Esophagus muscularis mucosa (tissue), 4 donors: ENCODE data around the gene LCN9. TPM values are rescaled to one million over a fixed set of nuclear protein-coding genes. Genes with fewer than 3 reads are reported as not detected.
"Not testable (repeated sequence)": the region's sequence is repeated elsewhere in the genome, so short reads cannot be mapped to it uniquely, and the experiment has no call there.

ENCODE experiments used
- DNase-seq: peaks from one replicate; pipeline ENCODE4 v3.0.0-alpha.2; 2017; ENCODE audit errors: extremely low spot score
- H3K27ac ChIP-seq, 4 donors: fragments of 200-600 bp; sonication (generic); replicated peaks in 1 of 4; 1 replicate in 3 of 4; 2 replicates in 1 of 4; pipeline ENCODE4 v1.5.1; 2016 to 2019; ENCODE audit warnings: mild to moderate bottlenecking in 1 of 4
- H3K27me3 ChIP-seq, 4 donors: fragments of 200-600 bp; sonication (generic); one replicate each; pipeline versions ENCODE4 v1.5.1 to v1.6.0; 2016 to 2019
- H3K36me3 ChIP-seq, 4 donors: fragments of 200-600 bp; sonication (generic); one replicate each; pipeline ENCODE4 v1.5.1; 2016 to 2019
- H3K4me1 ChIP-seq, 4 donors: fragments of 200-600 bp; sonication (generic); one replicate each; pipeline ENCODE4 v1.5.1; 2016 to 2019
- H3K4me3 ChIP-seq, 4 donors: fragments of 200-600 bp; sonication (generic); 1 replicate in 2 of 4; 2 replicates in 2 of 4; pipeline ENCODE4 v1.5.1; 2016 to 2019; ENCODE audit warnings: mild to moderate bottlenecking in 4 of 4, moderate library complexity in 1 of 4
- H3K9me3 ChIP-seq, 4 donors: fragments of 200-600 bp; sonication (generic); 1 replicate in 3 of 4; 2 replicates in 1 of 4; pipeline ENCODE4 v1.5.1; 2016 to 2019
- EP300 ChIP-seq: sonication (generic); formaldehyde crosslinking; IDR thresholded peaks from one replicate; pipeline ENCODE4 v1.6.1; 2017; ENCODE audit warnings: antibody characterized with exemption
- POLR2A ChIP-seq: fragments of 450-650 bp; IDR thresholded peaks from one replicate; pipeline ENCODE4 v1.6.1; 2017; ENCODE audit warnings: antibody characterized with exemption, moderate library complexity, mild to moderate bottlenecking, low read depth
- POLR2AphosphoS5 ChIP-seq, 2 donors: sonication (generic); formaldehyde crosslinking; IDR thresholded peaks; one replicate each; pipeline ENCODE4 v1.6.1; 2017; ENCODE audit warnings: antibody characterized with exemption in 2 of 2
- WGBS: methylation state at CpG from one replicate; pipeline ENCODE4 v1.1.5; 2018; 5-methylcytosine and 5-hydroxymethylcytosine counted together
- intact Hi-C: fragments of 100-400 bp; cut with DNase I; formaldehyde crosslinking; loops from one replicate; pipeline ENCODE4 v1.15.1; 2023
- total RNA-seq, 4 donors: library from RNA; depleted of rRNA; stranded (reverse); fragments of >200 nt; gene quantifications; one replicate each; pipeline versions ENCODE4 v1.1.0 to v1.2.1, GENCODE V29; 2016
- TF ChIP-seq, protein P1 (sequence below), 3 experiments: fragments of 200-600 bp in 2 of 3; fragments of 450-650 bp in 1 of 3; sonication (generic) in 2 of 3; IDR thresholded peaks; one replicate each; pipeline ENCODE4 v1.5.1; 2017 to 2019; ENCODE audit warnings: antibody characterized with exemption in 3 of 3, mild to moderate bottlenecking in 2 of 3, moderate library complexity in 1 of 3

The LCN9 gene
- total RNA-seq, 4 donors from 2014 or later: not detected

DNA sequence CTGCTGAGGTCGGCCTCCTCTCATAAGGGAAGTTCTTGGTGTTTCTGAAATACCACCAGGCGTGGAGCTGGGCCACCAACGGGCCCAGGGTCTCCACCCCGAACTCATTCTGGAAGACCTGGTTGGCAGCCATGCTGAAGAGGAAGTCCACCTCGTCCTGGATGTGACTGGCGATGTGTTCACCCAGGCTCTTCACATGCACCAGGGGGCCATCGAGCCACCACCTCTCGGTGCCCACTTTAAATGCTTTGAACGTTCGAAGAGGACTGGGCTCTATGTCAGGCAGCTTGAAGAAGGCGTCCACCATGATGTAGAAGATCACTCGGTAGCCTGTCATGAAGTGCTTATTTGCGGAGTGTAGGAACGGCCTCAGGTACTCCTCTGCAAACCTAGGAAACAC lies 38.8 kb upstream of the LCN9 start:
- Histone ChIP-seq H3K9me3 (peaks cover 0 to 31% (median 19%) of the 10 kb centered on the region in 4 donors), H3K4me1 (no peaks in the 10 kb centered on the region), H3K27me3 (peaks cover 0 to 29% (median 0%) of the 10 kb centered on the region in 4 donors), H3K27ac (no peak overlapping the region), H3K36me3 (no peaks in the 10 kb centered on the region), H3K4me3 (no peak overlapping the region)
- no peak for TF ChIP-seq EP300
- TF ChIP-seq, protein P1, sequence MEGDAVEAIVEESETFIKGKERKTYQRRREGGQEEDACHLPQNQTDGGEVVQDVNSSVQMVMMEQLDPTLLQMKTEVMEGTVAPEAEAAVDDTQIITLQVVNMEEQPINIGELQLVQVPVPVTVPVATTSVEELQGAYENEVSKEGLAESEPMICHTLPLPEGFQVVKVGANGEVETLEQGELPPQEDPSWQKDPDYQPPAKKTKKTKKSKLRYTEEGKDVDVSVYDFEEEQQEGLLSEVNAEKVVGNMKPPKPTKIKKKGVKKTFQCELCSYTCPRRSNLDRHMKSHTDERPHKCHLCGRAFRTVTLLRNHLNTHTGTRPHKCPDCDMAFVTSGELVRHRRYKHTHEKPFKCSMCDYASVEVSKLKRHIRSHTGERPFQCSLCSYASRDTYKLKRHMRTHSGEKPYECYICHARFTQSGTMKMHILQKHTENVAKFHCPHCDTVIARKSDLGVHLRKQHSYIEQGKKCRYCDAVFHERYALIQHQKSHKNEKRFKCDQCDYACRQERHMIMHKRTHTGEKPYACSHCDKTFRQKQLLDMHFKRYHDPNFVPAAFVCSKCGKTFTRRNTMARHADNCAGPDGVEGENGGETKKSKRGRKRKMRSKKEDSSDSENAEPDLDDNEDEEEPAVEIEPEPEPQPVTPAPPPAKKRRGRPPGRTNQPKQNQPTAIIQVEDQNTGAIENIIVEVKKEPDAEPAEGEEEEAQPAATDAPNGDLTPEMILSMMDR (IDR thresholded peaks at IDR 0.05): no peak
- no peak for TF ChIP-seq POLR2AphosphoS5 (IDR thresholded peaks at IDR 0.05)
- no peak for TF ChIP-seq POLR2A
- intact Hi-C loops: no loop called here
- WGBS: 90% methylated on average over 14 of the region's 14 CpGs
- DNase-seq: peak; percentile 75

DNA sequence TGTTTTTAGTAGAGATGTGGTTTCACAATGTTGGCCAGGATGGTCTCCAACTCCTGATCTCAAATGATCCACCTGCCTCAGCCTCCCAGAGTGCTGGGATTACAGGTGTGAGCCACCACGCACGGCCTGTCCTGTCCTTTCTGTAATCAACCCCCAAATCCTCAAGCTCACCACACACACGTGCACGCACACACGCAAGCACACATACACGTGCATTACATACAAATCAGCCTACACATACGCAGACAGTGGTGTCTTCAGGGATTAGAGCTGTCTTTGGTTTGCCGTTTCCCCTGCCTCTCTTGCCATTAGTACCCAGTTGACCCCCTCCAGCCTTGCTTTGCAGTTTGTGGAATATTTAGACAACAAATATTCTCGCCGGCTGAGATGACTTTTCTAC lies 30.3 kb upstream of the LCN9 start:
- intact Hi-C loops: no loop called here
- WGBS: 87% methylated on average over 10 of the region's 10 CpGs

DNA sequence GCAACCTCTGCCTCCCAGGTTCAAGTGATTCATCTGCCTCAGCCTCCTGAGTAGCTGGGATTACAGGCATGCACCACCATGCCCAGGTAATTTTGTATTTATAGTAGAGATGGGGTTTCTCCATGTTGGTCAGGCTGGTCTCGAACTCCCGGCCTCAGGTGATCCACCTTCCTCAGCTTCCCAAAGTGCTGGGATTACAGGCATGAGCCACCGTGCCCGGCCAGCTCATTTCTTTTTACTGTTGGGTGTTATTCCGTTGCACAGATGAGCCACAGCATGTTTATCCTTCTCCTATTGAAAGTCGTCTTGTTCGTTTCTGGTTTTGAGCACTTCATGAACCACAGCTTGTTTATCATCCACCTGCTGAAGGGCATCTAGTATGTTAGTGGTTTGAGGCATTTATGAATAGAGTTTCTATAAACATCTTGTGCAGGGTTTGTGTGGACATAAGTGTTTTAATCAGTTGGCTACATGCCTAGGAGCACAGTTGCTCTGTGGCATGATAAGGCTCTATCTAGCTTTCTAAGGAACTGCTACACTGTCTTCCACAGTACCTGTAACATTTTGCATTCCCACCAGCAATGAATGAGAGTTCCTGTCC lies 26.1 kb upstream of the LCN9 start:
- DNase-seq: peak; percentile 86
- H3K36me3 ChIP-seq, H3K9me3 ChIP-seq, H3K4me3 ChIP-seq, intact Hi-C loops, H3K27ac ChIP-seq, H3K4me1 ChIP-seq: not testable (repeated sequence)
- WGBS: 89% methylated on average over 7 of the region's 7 CpGs
- H3K27me3 ChIP-seq: peaks cover 0 to 76% (median 0%) of the 10 kb centered on the region in 4 donors

More for the DNA sequence above, 30.3 kb upstream of the LCN9 start:
- peak; percentile 91 for DNase-seq
- H3K36me3 ChIP-seq: no peaks in the 10 kb centered on the region
- H3K27me3 ChIP-seq: peaks cover 0 to 59% (median 0%) of the 10 kb centered on the region in 4 donors
- peaks cover 0 to 20% (median 9%) of the 10 kb centered on the region in 4 donors for H3K9me3 ChIP-seq
- no peak overlapping the region for H3K27ac ChIP-seq
- H3K4me1 ChIP-seq: no peaks in the 10 kb centered on the region
- H3K4me3 ChIP-seq: no peak overlapping the region
- no peak for TF ChIP-seq POLR2A
- TF ChIP-seq, protein P1 (IDR thresholded peaks at IDR 0.05): no peak
- TF ChIP-seq EP300: no peak
- no peak for TF ChIP-seq POLR2AphosphoS5 (IDR thresholded peaks at IDR 0.05)

DNA sequence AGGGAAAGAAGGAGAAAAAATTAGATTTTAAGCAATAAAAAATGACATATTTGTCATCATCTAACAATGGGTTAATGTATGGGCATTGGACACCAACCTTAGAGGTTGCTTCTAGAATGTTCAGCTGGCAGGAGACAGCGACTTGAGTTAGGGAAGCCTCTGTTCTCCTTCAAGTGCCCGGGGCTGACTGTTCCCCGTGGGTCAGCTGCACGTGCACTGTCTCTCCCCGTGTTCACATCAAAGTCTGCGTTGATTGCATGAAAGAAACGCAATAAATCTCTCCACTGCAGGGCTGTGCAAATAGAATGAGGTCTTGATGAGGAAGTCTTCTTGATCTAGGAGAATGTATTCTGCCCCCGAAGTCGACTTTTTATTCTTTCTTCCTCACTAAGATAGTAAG lies 23.9 kb upstream of the LCN9 start, which contains the start of gene GLT6D1:
Gene GLT6D1 (minus strand): TSS at position 345 of the 400 bp plus-strand sequence. CDS start 353 bp downstream, outside the sequence.
- no peak within 1 kb of the TSS for H3K4me3 ChIP-seq
- peak; percentile 8 for DNase-seq
- no peaks in the 10 kb centered on the region for H3K4me1 ChIP-seq
- H3K9me3 ChIP-seq: peaks cover 0 to 6% (median 3%) of the 10 kb centered on the region in 4 donors
- peaks cover 0 to 58% (median 0%) of the 10 kb centered on the region in 4 donors for H3K27me3 ChIP-seq
- intact Hi-C loops: no loop called here
- 78% methylated on average over 9 of the region's 9 CpGs for WGBS
- no peaks in the 10 kb centered on the region for H3K36me3 ChIP-seq
- TF ChIP-seq, protein P1 (IDR thresholded peaks at IDR 0.05): no peak
- TF ChIP-seq POLR2A (no peak), EP300 (no peak), POLR2AphosphoS5 (IDR thresholded peaks at IDR 0.05) (no peak)
- no peak within 1 kb of the TSS for H3K27ac ChIP-seq

DNA sequence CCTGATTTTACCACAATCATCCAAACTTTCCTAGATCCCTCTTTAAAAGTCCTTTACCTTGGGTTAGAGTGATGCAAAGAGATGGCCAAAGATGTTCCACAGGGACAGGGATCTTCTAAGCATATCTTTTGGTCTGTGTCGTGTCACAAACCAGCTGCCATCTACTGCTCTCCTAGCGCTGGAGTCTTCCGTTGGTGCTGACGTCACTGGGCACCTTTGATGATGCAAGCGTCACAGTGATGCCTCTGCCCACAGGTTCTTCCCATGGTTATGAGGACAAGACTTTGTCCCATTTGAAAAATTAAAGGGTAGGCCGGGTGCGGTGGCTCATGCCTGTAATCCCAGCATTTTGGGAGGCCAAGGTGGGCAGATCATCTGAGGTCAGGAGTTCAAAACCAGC lies 22.1 kb upstream of the LCN9 start:
- Histone ChIP-seq H3K4me3 (no peak overlapping the region), H3K4me1 (no peaks in the 10 kb centered on the region), H3K27me3 (peaks cover 0 to 43% (median 0%) of the 10 kb centered on the region in 4 donors), H3K27ac (no peak overlapping the region), H3K9me3 (peaks cover 0 to 23% (median 21%) of the 10 kb centered on the region in 4 donors), H3K36me3 (no peaks in the 10 kb centered on the region)
- intact Hi-C loops: no loop called here
- DNase-seq: peak; percentile 14
- 93% methylated on average over 7 of the region's 7 CpGs for WGBS
- TF ChIP-seq, protein P1 (IDR thresholded peaks at IDR 0.05): no peak
- TF ChIP-seq POLR2A (no peak), EP300 (no peak), POLR2AphosphoS5 (IDR thresholded peaks at IDR 0.05) (no peak)
